SU-DHL-6 (cell line): ENCODE data around the gene APOL3.

Experiments
- EZH2phosphoT487 ChIP-seq: fragments of 200-600 bp; sonication (generic), shearing (Covaris generic); conservative IDR thresholded peaks from 2 replicates; pipeline ENCODE4 v1.6.1; 2018; ENCODE audit warnings: mild to moderate bottlenecking, antibody characterized with exemption, low read length, moderate library complexity, mixed read lengths
- TF ChIP-seq, protein P1 (sequence below): fragments of 200-600 bp; sonication (generic); IDR thresholded peaks from one replicate; pipeline ENCODE4 v1.5.1; 2017; ENCODE audit warnings: antibody characterized with exemption, mild to moderate bottlenecking, low read length, moderate library complexity; ENCODE audit not compliant: insufficient read depth, poor library complexity, severe bottlenecking

DNA sequence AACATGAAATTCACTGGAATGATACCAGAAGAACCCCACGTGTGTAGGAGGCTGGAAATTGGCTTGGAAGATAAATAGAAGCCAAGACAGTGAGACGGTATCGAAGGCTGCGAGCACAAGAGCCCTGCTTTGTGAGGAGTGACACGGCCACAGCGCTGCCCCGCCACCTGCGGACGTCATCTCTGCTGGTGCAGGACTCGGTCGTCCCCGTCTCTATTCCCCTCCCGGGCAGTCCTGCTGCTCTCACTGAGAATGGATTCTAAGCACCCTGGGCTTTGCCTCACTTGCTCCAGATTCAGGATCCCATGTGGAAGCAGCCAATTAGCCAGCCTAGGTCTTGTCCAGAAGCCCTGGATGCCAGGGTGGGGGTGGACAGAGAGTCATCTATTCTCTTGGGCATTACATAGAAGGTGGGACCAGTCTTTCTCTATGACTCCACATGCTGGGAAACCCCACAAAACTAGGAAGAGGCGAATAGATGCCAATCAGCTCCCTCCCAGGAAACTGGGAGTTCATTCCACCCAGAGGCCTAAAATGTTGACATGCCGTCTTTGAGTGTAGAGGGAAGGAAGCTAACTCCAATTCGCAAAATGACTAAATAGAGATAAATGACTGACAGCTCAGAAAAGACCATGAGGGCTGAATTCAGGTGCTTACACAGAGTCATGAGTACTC, 25.1 kb downstream of the APOL3 start:
- TF ChIP-seq, protein P1, sequence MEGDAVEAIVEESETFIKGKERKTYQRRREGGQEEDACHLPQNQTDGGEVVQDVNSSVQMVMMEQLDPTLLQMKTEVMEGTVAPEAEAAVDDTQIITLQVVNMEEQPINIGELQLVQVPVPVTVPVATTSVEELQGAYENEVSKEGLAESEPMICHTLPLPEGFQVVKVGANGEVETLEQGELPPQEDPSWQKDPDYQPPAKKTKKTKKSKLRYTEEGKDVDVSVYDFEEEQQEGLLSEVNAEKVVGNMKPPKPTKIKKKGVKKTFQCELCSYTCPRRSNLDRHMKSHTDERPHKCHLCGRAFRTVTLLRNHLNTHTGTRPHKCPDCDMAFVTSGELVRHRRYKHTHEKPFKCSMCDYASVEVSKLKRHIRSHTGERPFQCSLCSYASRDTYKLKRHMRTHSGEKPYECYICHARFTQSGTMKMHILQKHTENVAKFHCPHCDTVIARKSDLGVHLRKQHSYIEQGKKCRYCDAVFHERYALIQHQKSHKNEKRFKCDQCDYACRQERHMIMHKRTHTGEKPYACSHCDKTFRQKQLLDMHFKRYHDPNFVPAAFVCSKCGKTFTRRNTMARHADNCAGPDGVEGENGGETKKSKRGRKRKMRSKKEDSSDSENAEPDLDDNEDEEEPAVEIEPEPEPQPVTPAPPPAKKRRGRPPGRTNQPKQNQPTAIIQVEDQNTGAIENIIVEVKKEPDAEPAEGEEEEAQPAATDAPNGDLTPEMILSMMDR = no peak
- TF ChIP-seq EZH2phosphoT487 = no peak
